Renal pelvis (tissue), 4 donors: ENCODE data around the gene NRROS. TPM values are rescaled to one million over a fixed set of nuclear protein-coding genes. Genes with fewer than 3 reads are reported as not detected.

Experiments used
- DNase-seq: peaks from one replicate; pipeline ENCODE4 v3.0.0-alpha.2; 2013
- polyA plus RNA-seq, 3 donors: library from polyadenylated mRNA; unstranded; fragments of 120-200 nt; gene quantifications; one replicate each; pipeline ENCODE4 v1.2.1, GENCODE V29; 2013; ENCODE audit not compliant: insufficient read length in 3 of 3

NRROS gene
- polyA plus RNA-seq, 3 donors: 2.6 to 4.2 (median 3.9) TPM

GRCh38 chr3:196677353-196677752 lies 37.9 kb downstream of the NRROS start:
- no peak for DNase-seq

- no peak for DNase-seq
Observed at GRCh38 chr3:196677931-196678330, 38.4 kb downstream of the NRROS start.

GRCh38 chr3:196684548-196685407 lies 45.3 kb downstream of the NRROS start:
- peak; percentile 62 for DNase-seq

- DNase-seq: no peak
Observed at GRCh38 chr3:196686436-196686835, 46.9 kb downstream of the NRROS start.

GRCh38 chr3:196688349-196688748 lies 48.9 kb downstream of the NRROS start:
- no peak for DNase-seq

- DNase-seq: no peak
Observed at GRCh38 chr3:196689941-196690660, 50.6 kb downstream of the NRROS start.

- no peak for DNase-seq
Observed at GRCh38 chr3:196691386-196691785, 51.9 kb downstream of the NRROS start.

- DNase-seq: no peak
Observed at GRCh38 chr3:196694202-196694638, 54.7 kb downstream of the NRROS start.

GRCh38 chr3:196694941-196695848 lies 55.7 kb downstream of the NRROS start:
- no peak for DNase-seq

- no peak for DNase-seq
Observed at GRCh38 chr3:196695849-196696226, 56.3 kb downstream of the NRROS start.

GRCh38 chr3:196697270-196697669 lies 57.8 kb downstream of the NRROS start:
- no peak for DNase-seq

- no peak for DNase-seq
Observed at GRCh38 chr3:196699749-196700148, 60.3 kb downstream of the NRROS start.

- no peak for DNase-seq
Observed at GRCh38 chr3:196700801-196701200, 61.3 kb downstream of the NRROS start.

- DNase-seq: no peak
Observed at GRCh38 chr3:196706327-196706726, 66.8 kb downstream of the NRROS start.

GRCh38 chr3:196706731-196707130 lies 67.2 kb downstream of the NRROS start:
- no peak for DNase-seq

- no peak for DNase-seq
Observed at GRCh38 chr3:196707566-196707965, 68.1 kb downstream of the NRROS start.

- no peak for DNase-seq
Observed at GRCh38 chr3:196708467-196708866, 69.0 kb downstream of the NRROS start.

Other genes starting within 250 kb of the NRROS start
- gene UBXN7, start 207.3 kb upstream of the NRROS start, polyA plus RNA-seq: 10 to 100 TPM; 27.3 to 37.9 (median 33.8) TPM
- gene RNF168, start 135.9 kb upstream of the NRROS start, polyA plus RNA-seq: 10 to 100 TPM; 14.9 to 18.0 (median 16.4) TPM
- gene SMCO1, start 124.3 kb upstream of the NRROS start, polyA plus RNA-seq: not detected
- gene WDR53, start 71.1 kb upstream of the NRROS start, polyA plus RNA-seq: 10 to 100 TPM; 15.9 to 17.4 (median 16.5) TPM
- gene FBXO45, start 71.0 kb upstream of the NRROS start, polyA plus RNA-seq: 10 to 100 TPM; 12.5 to 14.0 (median 12.8) TPM
- 1 to 10 TPM; 4.3 to 5.8 (median 5.6) TPM for gene CEP19, start 72.6 kb downstream of the NRROS start, polyA plus RNA-seq
- 10 to 100 TPM; 26.0 to 32.7 (median 31.0) TPM for gene PIGX, start 72.7 kb downstream of the NRROS start, polyA plus RNA-seq
- gene PAK2, start 100.2 kb downstream of the NRROS start, polyA plus RNA-seq: 10 to 100 TPM; 63.0 to 79.8 (median 71.7) TPM
- gene SENP5, start 228.2 kb downstream of the NRROS start, polyA plus RNA-seq: 10 to 100 TPM; 18.6 to 34.7 (median 32.6) TPM